Upper lobe of left lung (tissue), 6 donors: ENCODE results near the gene CASQ2. TPM values are rescaled to one million over a fixed set of nuclear protein-coding genes. Genes with fewer than 3 reads are reported as not detected.

ENCODE experiments used
- ATAC-seq, 2 donors: fragments of 200-7000 bp; cut with Tn5 transposase; one replicate each; pipeline ENCODE4 v1.9.1; 2022; ENCODE audit warnings: mild to moderate bottlenecking in 2 of 2, moderate library complexity in 2 of 2; ENCODE audit not compliant: low FRiP score in 2 of 2
- DNase-seq, 2 donors: peaks; one replicate each; pipeline ENCODE4 v3.0.0-alpha.2; 2019 to 2020
- H3K27ac ChIP-seq, 4 donors: fragments of 200-600 bp; sonication (generic); one replicate each; pipeline ENCODE4 v1.5.1; 2016 to 2019
- H3K27me3 ChIP-seq, 4 donors: fragments of 200-600 bp; sonication (generic); one replicate each; pipeline ENCODE4 v1.5.1; 2017 to 2019
- H3K36me3 ChIP-seq, 4 donors: fragments of 200-600 bp; sonication (generic); one replicate each; pipeline ENCODE4 v1.5.1; 2016 to 2019
- H3K4me1 ChIP-seq, 4 donors: fragments of 200-600 bp; sonication (generic); one replicate each; pipeline ENCODE4 v1.5.1; 2018 to 2019
- H3K4me3 ChIP-seq, 4 donors: fragments of 200-600 bp; sonication (generic); one replicate each; pipeline ENCODE4 v1.5.1; 2017 to 2019; ENCODE audit warnings: mild to moderate bottlenecking in 2 of 4, moderate library complexity in 1 of 4
- H3K9me3 ChIP-seq, 4 donors: fragments of 200-600 bp; sonication (generic); one replicate each; pipeline ENCODE4 v1.5.1; 2018 to 2019
- EP300 ChIP-seq, 4 donors: sonication (generic); formaldehyde crosslinking; IDR thresholded peaks; one replicate each; pipeline ENCODE4 v1.5.1; 2017; ENCODE audit warnings: antibody characterized with exemption in 4 of 4, control low read depth in 2 of 4
- POLR2A ChIP-seq, 4 donors: fragments of 450-650 bp; IDR thresholded peaks; one replicate each; pipeline ENCODE4 v1.5.1; 2016 to 2017; ENCODE audit warnings: antibody characterized with exemption in 4 of 4, mild to moderate bottlenecking in 2 of 4
- POLR2AphosphoS5 ChIP-seq, 2 donors: sonication (generic); formaldehyde crosslinking; IDR thresholded peaks; one replicate each; pipeline ENCODE4 v1.5.1; 2017; ENCODE audit warnings: antibody characterized with exemption in 2 of 2
- WGBS, 2 donors: methylation state at CpG; one replicate each; pipeline ENCODE4 v1.1.5; 2017 to 2018; 5-methylcytosine and 5-hydroxymethylcytosine counted together
- total RNA-seq, 6 donors: library from RNA; depleted of rRNA in 4 of 6; stranded (reverse); fragments of >200 nt in 4 of 6; gene quantifications; one replicate each; pipeline versions ENCODE4 v1.1.0 to v1.2.1, GENCODE V29; 2016 to 2021
- TF ChIP-seq, protein P1 (sequence below), 6 experiments: fragments of 450-650 bp in 4 of 6; fragments of 200-600 bp in 2 of 6; sonication (generic) in 2 of 6; IDR thresholded peaks; one replicate each; pipeline ENCODE4 v1.5.1; 2016 to 2019; ENCODE audit warnings: antibody characterized with exemption in 6 of 6
- donor health status: DM: no; HTN: no; CAD: no; lungs with moderate emphysema.
- donor health status: DM: no; HTN: yes; CAD: no; lungs with severe emphysema.

The CASQ2 gene
- total RNA-seq, 6 donors from 2014 or later, result under 0.01 to 1.9 (median 0.99) TPM

DNA sequence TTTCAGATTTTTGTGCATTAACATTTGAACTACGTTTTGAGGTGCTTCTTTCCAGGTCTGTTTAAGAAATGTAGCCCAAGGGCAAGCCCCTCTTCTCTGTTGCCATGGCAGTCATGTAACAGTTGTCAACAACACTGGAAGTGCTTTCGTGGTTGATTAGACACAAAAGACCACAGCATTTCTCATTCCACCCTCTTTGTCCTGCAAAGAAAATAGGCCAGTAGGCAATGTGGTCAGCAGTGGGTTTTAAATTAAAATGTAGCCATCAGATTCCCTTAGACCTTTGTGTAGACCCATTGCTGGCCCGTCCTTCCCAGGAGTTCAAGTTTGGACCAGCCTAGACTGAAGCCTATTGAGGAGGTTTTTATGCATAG lies 91.3 kb downstream of the CASQ2 start:
- H3K4me3 ChIP-seq, result no peak overlapping the region
- ATAC-seq (no peak), DNase-seq (no peak)
- H3K27me3 ChIP-seq, result no peaks in the 10 kb centered on the region
- H3K36me3 ChIP-seq, result no peaks in the 10 kb centered on the region
- H3K27ac ChIP-seq, result no peak overlapping the region
- WGBS, 2 donors, result 60 to 65% methylated on average over 3 of the region's 3 CpGs
- peaks cover 0 to 6% (median 0%) of the 10 kb centered on the region in 4 donors for H3K4me1 ChIP-seq
- H3K9me3 ChIP-seq, result no peaks in the 10 kb centered on the region
- TF ChIP-seq, protein P1, sequence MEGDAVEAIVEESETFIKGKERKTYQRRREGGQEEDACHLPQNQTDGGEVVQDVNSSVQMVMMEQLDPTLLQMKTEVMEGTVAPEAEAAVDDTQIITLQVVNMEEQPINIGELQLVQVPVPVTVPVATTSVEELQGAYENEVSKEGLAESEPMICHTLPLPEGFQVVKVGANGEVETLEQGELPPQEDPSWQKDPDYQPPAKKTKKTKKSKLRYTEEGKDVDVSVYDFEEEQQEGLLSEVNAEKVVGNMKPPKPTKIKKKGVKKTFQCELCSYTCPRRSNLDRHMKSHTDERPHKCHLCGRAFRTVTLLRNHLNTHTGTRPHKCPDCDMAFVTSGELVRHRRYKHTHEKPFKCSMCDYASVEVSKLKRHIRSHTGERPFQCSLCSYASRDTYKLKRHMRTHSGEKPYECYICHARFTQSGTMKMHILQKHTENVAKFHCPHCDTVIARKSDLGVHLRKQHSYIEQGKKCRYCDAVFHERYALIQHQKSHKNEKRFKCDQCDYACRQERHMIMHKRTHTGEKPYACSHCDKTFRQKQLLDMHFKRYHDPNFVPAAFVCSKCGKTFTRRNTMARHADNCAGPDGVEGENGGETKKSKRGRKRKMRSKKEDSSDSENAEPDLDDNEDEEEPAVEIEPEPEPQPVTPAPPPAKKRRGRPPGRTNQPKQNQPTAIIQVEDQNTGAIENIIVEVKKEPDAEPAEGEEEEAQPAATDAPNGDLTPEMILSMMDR (IDR thresholded peaks at IDR 0.05), result no peak
- TF ChIP-seq EP300 (IDR thresholded peaks at IDR 0.05), result no peak
- TF ChIP-seq POLR2AphosphoS5 (IDR thresholded peaks at IDR 0.05), result no peak
- TF ChIP-seq POLR2A (IDR thresholded peaks at IDR 0.05), result no peak

DNA sequence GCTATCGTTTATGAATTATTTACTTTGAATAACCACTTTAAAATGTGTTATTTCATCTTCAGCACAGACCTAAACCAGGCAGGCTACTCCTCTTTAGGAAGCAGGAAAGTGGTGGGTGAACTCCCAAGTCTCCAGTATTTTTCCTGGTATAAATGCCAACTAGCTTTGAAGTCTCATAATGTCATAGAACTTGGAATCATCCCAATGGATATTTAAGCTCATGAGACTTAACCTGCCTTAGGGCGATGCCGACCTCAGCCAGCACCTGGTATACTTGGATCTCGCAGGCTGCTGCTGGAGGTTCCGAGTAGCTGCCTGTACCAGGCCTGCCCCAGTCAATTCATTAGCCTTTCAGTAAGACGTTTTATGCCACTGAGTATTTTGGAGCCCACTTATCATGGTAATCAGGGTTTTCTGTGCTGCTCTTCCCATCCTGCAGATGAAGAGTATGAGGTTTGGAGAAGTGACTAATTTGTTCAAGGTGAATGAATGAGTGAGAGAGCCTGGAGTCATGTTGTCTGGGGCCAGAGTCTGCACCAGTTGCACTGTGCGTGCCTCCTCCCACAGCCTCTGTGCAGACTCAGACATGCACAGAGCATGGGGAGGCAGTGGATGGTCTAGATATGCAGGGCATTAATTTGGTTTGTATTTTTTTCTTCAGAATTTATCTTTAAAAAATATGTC lies 91.9 kb downstream of the CASQ2 start:
- ATAC-seq, result no peak
- DNase-seq, result no peak
- WGBS, 2 donors, result 79 to 84% methylated on average over 5 to 7 of the region's 7 CpGs
- no peaks in the 10 kb centered on the region for H3K9me3 ChIP-seq
- no peaks in the 10 kb centered on the region for H3K36me3 ChIP-seq
- H3K27ac ChIP-seq, result no peak overlapping the region
- peaks cover 0 to 6% (median 0%) of the 10 kb centered on the region in 4 donors for H3K4me1 ChIP-seq
- TF ChIP-seq, protein P1 (IDR thresholded peaks at IDR 0.05), result no peak
- TF ChIP-seq EP300 (IDR thresholded peaks at IDR 0.05) (no peak), POLR2AphosphoS5 (IDR thresholded peaks at IDR 0.05) (no peak), POLR2A (IDR thresholded peaks at IDR 0.05) (no peak)
- no peak overlapping the region for H3K4me3 ChIP-seq
- no peaks in the 10 kb centered on the region for H3K27me3 ChIP-seq

DNA sequence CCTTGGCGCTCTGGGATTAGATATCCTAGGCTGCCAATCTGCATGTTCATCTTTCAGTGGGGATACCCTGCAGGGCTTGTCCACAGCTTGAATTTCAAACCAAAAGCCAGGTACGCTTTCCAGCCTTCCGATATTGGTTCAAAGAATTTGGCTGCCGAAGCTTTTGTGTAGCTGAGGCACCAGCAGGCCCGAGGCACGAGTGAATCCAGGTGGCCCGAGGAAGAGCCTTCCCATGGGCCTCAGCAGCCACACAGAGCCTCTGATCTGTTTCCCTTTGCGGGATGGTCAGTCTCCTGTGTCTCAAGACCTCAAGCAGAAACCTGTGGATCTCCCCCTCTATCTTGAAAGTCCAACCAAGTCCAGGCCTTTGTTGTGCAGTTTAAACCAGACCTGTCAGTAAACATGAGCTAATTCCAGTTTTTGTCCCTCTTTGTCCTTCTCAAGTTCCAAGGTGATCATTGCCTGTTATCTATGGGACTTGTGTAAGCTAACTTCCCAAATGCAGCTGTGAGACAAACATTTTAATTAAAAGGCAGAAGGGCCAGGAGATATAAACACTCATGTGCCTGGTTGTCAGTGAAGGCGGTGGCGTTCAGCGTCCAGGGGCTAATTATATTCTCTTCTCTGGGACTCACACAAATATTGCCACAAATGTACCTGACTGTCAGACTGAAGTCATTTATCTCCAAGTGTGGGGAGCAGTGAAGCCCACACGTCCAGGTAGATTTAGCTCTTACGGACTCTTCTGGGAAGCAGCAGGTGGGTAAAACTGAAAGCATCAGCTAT lies 96.1 kb downstream of the CASQ2 start:
- no peaks in the 10 kb centered on the region for H3K27me3 ChIP-seq
- no peak overlapping the region for H3K27ac ChIP-seq
- DNase-seq (no peak), ATAC-seq (no peak)
- H3K4me3 ChIP-seq, result no peak overlapping the region
- TF ChIP-seq, protein P1 (IDR thresholded peaks at IDR 0.05), result no peak
- TF ChIP-seq POLR2A (IDR thresholded peaks at IDR 0.05) (no peak), EP300 (IDR thresholded peaks at IDR 0.05) (no peak), POLR2AphosphoS5 (IDR thresholded peaks at IDR 0.05) (no peak)
- H3K4me1 ChIP-seq, result no peaks in the 10 kb centered on the region
- H3K9me3 ChIP-seq, result peaks cover 0 to 2% (median 0%) of the 10 kb centered on the region in 4 donors
- H3K36me3 ChIP-seq, result no peaks in the 10 kb centered on the region
- 93 to 95% methylated on average over 10 to 13 of the region's 13 CpGs for WGBS, 2 donors

DNA sequence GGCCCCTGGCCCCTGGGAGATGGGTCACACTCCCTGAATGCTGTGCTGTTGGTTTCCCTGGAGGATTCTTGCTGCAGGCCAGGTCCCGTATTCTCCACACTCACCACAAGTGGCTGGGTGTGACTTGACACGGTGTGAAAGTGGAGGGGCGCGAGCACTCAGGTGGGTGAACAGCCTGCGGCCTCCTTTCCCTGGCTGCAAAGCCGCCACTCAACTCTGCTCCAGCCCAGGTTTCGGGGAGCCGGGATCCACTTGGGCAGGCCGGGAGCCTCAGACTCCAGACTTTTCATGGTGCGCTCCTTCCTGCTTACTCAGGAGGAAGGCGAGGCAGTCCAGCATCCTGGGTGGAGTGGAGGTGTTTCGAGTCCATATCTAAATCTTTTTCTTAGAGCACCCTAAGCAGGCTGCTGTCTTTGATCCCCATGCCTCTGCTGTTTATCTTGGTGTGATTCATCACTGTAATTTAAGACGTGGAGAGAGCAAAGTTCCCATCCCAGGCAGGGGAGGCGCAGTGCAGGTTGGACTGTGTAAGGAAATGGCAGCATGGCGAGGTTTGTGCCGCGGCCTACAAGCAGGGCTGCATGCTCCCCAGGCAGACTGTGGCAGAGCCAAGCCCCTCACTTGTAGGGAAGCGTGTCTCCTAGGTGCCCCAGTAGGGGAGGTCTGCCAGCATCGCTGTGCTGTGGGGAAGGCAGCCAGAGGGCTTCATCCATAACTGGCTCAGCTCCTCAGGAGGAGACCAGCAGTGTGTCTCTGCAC lies 97.2 kb downstream of the CASQ2 start:
- peak in 1 of 2 donors; percentile 46 for DNase-seq
- ATAC-seq, result no peak
- no peaks in the 10 kb centered on the region for H3K27me3 ChIP-seq

More for the DNA sequence above, 97.2 kb downstream of the CASQ2 start:
- no peak overlapping the region for H3K4me3 ChIP-seq
- TF ChIP-seq, protein P1 (IDR thresholded peaks at IDR 0.05), result no peak
- TF ChIP-seq POLR2AphosphoS5 (IDR thresholded peaks at IDR 0.05) (no peak), EP300 (IDR thresholded peaks at IDR 0.05) (no peak), POLR2A (IDR thresholded peaks at IDR 0.05) (no peak)
- H3K9me3 ChIP-seq, result peaks cover 0 to 2% (median 0%) of the 10 kb centered on the region in 4 donors
- no peaks in the 10 kb centered on the region for H3K4me1 ChIP-seq
- H3K27ac ChIP-seq, result no peak overlapping the region
- peaks cover 0 to 3% (median 0%) of the 10 kb centered on the region in 4 donors for H3K36me3 ChIP-seq
- 75 to 86% methylated on average over 9 to 19 of the region's 19 CpGs for WGBS, 2 donors
